DND-41 (cell line): Measurements from ENCODE around the gene KRT8.
"Not testable (repeated sequence)": the region's sequence is repeated elsewhere in the genome, so short reads cannot be mapped to it uniquely, and the experiment has no call there.

Experiments
- EZH2 ChIP-seq: IDR thresholded peaks from 3 replicates; pipeline ENCODE4 v1.6.1; 2012; ENCODE audit warnings: borderline replicate concordance, low read depth, mild to moderate bottlenecking, moderate library complexity, low read length, inconsistent platforms; ENCODE audit not compliant: severe bottlenecking
- TF ChIP-seq, protein P1 (sequence below): IDR thresholded peaks from 2 replicates; pipeline ENCODE4 v1.5.1; 2012; ENCODE audit warnings: borderline replicate concordance, low read length, moderate library complexity, mild to moderate bottlenecking; ENCODE audit not compliant: poor library complexity, severe bottlenecking; ENCODE audit errors: extremely low read depth

DNA sequence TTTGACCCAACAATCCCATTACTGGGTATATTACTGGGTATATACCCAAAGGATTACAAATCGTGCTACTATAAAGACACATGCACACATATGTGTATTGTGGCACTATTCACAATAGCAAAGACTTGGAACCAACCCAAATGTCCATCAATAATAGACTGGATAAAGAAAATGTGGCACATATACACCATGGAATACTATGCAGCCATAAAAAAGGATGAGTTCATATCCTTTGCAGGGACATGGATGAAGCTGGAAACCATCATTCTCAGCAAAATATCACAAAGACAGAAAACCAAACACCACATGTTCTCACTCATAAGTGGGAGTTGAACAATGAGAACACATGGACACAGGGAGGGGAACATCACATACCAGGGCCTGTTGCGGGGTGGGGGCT is 48.8 kb downstream of the KRT8 start:
- TF ChIP-seq, protein P1, sequence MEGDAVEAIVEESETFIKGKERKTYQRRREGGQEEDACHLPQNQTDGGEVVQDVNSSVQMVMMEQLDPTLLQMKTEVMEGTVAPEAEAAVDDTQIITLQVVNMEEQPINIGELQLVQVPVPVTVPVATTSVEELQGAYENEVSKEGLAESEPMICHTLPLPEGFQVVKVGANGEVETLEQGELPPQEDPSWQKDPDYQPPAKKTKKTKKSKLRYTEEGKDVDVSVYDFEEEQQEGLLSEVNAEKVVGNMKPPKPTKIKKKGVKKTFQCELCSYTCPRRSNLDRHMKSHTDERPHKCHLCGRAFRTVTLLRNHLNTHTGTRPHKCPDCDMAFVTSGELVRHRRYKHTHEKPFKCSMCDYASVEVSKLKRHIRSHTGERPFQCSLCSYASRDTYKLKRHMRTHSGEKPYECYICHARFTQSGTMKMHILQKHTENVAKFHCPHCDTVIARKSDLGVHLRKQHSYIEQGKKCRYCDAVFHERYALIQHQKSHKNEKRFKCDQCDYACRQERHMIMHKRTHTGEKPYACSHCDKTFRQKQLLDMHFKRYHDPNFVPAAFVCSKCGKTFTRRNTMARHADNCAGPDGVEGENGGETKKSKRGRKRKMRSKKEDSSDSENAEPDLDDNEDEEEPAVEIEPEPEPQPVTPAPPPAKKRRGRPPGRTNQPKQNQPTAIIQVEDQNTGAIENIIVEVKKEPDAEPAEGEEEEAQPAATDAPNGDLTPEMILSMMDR = not testable (repeated sequence)
- TF ChIP-seq EZH2 = not testable (repeated sequence)
